ENCODE measurements around the gene HHAT.

DNA sequence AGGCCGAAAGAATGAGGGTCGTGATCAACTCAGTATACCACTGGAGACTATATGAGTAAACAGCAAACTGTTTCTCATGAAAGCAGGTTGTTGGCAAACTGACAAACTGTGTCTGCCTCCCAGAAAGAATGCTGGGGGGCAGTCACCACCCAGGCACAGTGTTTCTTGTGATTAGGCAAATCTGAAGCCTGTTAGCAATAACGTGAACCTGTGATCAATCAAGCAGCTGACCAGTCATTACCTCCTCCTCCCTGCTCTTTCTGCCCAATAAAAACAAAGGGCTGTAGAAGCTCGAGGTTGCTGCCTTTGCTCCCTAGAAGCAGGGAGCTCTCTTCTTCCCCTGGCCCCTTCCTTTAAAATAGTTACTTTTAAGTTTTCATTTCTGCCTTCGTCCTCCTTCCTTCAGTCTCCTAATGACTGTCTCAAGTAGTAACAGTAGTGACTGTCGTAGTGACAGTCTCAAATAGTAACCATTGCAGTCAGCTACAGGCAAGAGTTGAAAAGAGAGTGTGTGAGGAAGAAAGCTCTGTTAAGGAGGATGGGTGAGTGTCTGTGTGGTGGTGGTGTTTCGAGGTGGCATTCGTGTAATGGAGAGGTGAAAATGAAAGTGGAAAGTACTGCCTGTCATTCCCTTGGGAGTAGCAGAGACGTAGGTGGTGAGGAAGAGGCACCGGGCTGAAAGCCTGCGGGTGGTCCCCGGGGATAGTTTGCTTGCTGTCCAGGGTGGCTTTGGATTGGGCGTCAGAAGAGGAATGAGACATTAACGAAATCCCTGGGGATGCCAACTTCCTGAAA is 14.5 kb downstream of the HHAT start:
- TF ChIP-seq, protein P1, sequence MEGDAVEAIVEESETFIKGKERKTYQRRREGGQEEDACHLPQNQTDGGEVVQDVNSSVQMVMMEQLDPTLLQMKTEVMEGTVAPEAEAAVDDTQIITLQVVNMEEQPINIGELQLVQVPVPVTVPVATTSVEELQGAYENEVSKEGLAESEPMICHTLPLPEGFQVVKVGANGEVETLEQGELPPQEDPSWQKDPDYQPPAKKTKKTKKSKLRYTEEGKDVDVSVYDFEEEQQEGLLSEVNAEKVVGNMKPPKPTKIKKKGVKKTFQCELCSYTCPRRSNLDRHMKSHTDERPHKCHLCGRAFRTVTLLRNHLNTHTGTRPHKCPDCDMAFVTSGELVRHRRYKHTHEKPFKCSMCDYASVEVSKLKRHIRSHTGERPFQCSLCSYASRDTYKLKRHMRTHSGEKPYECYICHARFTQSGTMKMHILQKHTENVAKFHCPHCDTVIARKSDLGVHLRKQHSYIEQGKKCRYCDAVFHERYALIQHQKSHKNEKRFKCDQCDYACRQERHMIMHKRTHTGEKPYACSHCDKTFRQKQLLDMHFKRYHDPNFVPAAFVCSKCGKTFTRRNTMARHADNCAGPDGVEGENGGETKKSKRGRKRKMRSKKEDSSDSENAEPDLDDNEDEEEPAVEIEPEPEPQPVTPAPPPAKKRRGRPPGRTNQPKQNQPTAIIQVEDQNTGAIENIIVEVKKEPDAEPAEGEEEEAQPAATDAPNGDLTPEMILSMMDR (optimal IDR thresholded peaks at IDR 0.05 in 1 of 3, IDR thresholded peaks at IDR 0.05 in 1 of 3, conservative IDR thresholded peaks at IDR 0.05 in 1 of 3; ENCODE audit: extremely low read depth in 1 of 3, insufficient read depth in 2 of 3, low read length in 3 of 3), result no peak
- TF ChIP-seq EZH2 (IDR thresholded peaks at IDR 0.05; ENCODE audit: low read length), result no peak
